Measurements from ENCODE around the gene AHCYL1.

GRCh38 chr1:109985247-109986053, 885 bp downstream of the AHCYL1 start:
- TF ChIP-seq CTCF (IDR thresholded peaks at IDR 0.05) (no peak), EZH2 (IDR thresholded peaks at IDR 0.05) (no peak), EZH2phosphoT487 (IDR thresholded peaks at IDR 0.05) (no peak)

All from neural progenitor cell (in vitro differentiated cells).